HG03159 (cell line): ENCODE results near the gene UBA1.

Experiments used
- ATAC-seq: cut with Tn5 transposase; IDR thresholded peaks from one replicate; pipeline ENCODE4 v1.9.1; 2021; ENCODE audit warnings: mild to moderate bottlenecking, moderate library complexity; ENCODE audit not compliant: unreplicated experiment

Gene UBA1

GRCh38 chrX:47193475-47194193 is at the start of gene UBA1:
UBA1 (plus strand) TSS chrX:47193829; CDS start chrX:47198803, 4,974 bp downstream.
- ATAC-seq = peak; percentile 87

GRCh38 chrX:47143894-47144625 is 49.6 kb upstream of the UBA1 start:
- no peak for ATAC-seq

- peak; percentile 80 for ATAC-seq
These were observed 48.8 kb upstream of the UBA1 start, which contains the start of the genes NDUFB11 and RBM10 for GRCh38 chrX:47144626-47145394. NDUFB11 (minus strand) TSS chrX:47144702; CDS start chrX:47144679, 23 bp downstream. RBM10 (plus strand) TSS chrX:47145221; CDS start chrX:47147482, 2,261 bp downstream.

GRCh38 chrX:47145395-47146120 is 48.1 kb upstream of the UBA1 start:
- ATAC-seq = peak; percentile 25

- no peak for ATAC-seq
These were observed 47.3 kb upstream of the UBA1 start for GRCh38 chrX:47146121-47146935.

GRCh38 chrX:47146936-47147859 is 46.4 kb upstream of the UBA1 start:
- ATAC-seq = no peak

- no peak for ATAC-seq
These were observed 44.7 kb upstream of the UBA1 start for GRCh38 chrX:47148946-47149345.

GRCh38 chrX:47151435-47151834 is 42.2 kb upstream of the UBA1 start:
- no peak for ATAC-seq

GRCh38 chrX:47156611-47157520 is 36.8 kb upstream of the UBA1 start:
- no peak for ATAC-seq

- no peak for ATAC-seq
These were observed 35.5 kb upstream of the UBA1 start for GRCh38 chrX:47158131-47158530.

GRCh38 chrX:47158781-47159180 is 34.8 kb upstream of the UBA1 start:
- no peak for ATAC-seq

GRCh38 chrX:47160781-47161180 is 32.8 kb upstream of the UBA1 start:
- ATAC-seq = no peak

- no peak for ATAC-seq
These were observed 30.6 kb upstream of the UBA1 start for GRCh38 chrX:47162927-47163583.

GRCh38 chrX:47164420-47164819 is 29.2 kb upstream of the UBA1 start:
- ATAC-seq = no peak

- ATAC-seq = no peak
These were observed 27.5 kb upstream of the UBA1 start for GRCh38 chrX:47166126-47166525.

GRCh38 chrX:47168495-47169073 is 25.0 kb upstream of the UBA1 start:
- no peak for ATAC-seq

- no peak for ATAC-seq
These were observed 24.4 kb upstream of the UBA1 start for GRCh38 chrX:47169273-47169672.
